Calu3 (cell line): ENCODE results near the gene RASEF. TPM values are rescaled to one million over a fixed set of nuclear protein-coding genes. Genes with fewer than 3 reads are reported as not detected.
"Not testable (repeated sequence)": the region's sequence is repeated elsewhere in the genome, so short reads cannot be mapped to it uniquely, and the experiment has no call there.

Experiments
- BruUV-seq: library from RNA; stranded (reverse); fragments of 400-500 nt; replicated peaks from 2 replicates; lab custom pipeline; 2021; lab: Mats Ljungman, UMichigan
- CTCF ChIA-PET: fragments of 300-600 bp; sonication (Branson Sonifier 250); formaldehyde crosslinking; loops from one replicate; lab custom pipeline; 2022; ENCODE audit warnings: antibody characterized with exemption; lab: Charles Lee
- DNase-seq: peaks from one replicate; pipeline ENCODE4 v3.0.0; 2022
- H3K27ac Mint-ChIP-seq: one replicate; pipeline ENCODE4 v1.8.0; 2022; ENCODE audit warnings: mixed read lengths; ENCODE audit not compliant: unreplicated experiment
- H3K27me3 Mint-ChIP-seq: one replicate; pipeline ENCODE4 v1.8.0; 2022; ENCODE audit warnings: mixed read lengths; ENCODE audit not compliant: unreplicated experiment
- H3K36me3 Mint-ChIP-seq: one replicate; pipeline ENCODE4 v1.8.0; 2022; ENCODE audit warnings: mild to moderate bottlenecking, moderate library complexity, mixed read lengths; ENCODE audit not compliant: insufficient read depth, unreplicated experiment
- H3K4me1 Mint-ChIP-seq: one replicate; pipeline ENCODE4 v1.8.0; 2022; ENCODE audit warnings: mild to moderate bottlenecking, low read depth, mixed read lengths; ENCODE audit not compliant: unreplicated experiment
- H3K4me3 Mint-ChIP-seq: one replicate; pipeline ENCODE4 v1.8.0; 2022; ENCODE audit warnings: mild to moderate bottlenecking, low read depth, moderate library complexity, mixed read lengths; ENCODE audit not compliant: unreplicated experiment
- H3K9me3 Mint-ChIP-seq: one replicate; pipeline ENCODE4 v1.8.0; 2022; ENCODE audit warnings: low read depth, mixed read lengths; ENCODE audit not compliant: unreplicated experiment
- intact Hi-C: fragments of 100-400 bp; cut with micrococcal nuclease; formaldehyde crosslinking; loops from one replicate; pipeline ENCODE4 v1.10.0; 2022; ENCODE audit not compliant: unreplicated experiment
- total RNA-seq: library from RNA; stranded (reverse); gene quantifications from 2 replicates; pipeline ENCODE4 v1.2.3, GENCODE V29; 2022
- TF ChIP-seq, protein P1 (sequence below): fragments of 200-600 bp; IDR thresholded peaks from one replicate; pipeline ENCODE4 v1.8.0; 2022; ENCODE audit warnings: antibody characterized with exemption; ENCODE audit not compliant: unreplicated experiment

RASEF gene
- total RNA-seq, 1 experiment from 2014 or later = 38.8 TPM

DNA sequence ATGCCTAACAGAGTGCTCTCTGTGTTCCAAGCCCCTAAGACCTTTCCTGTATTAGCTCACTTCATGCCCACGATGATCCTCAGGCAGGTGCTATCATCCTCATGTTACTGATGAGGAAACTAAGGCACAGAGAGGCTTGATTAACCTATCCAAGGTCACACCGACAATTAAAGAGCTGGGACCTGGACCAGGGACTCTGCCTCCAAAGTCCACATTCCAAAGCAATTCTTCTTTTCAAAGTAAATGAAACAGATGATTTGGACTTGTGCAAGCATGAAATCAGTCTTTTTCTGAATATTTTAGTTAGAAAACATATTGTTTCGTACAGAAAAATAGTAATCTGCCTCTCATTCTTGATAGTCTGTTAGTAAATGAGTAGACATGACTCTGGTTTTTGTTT lies 18.1 kb upstream of the RASEF start:
- peaks cover 12% of the 10 kb centered on the region for H3K4me1 Mint-ChIP-seq
- intact Hi-C loops = no loop called here
- H3K9me3 Mint-ChIP-seq = no peaks in the 10 kb centered on the region
- H3K4me3 Mint-ChIP-seq = no peak overlapping the region
- H3K27me3 Mint-ChIP-seq = no peaks in the 10 kb centered on the region
- TF ChIP-seq, protein P1, sequence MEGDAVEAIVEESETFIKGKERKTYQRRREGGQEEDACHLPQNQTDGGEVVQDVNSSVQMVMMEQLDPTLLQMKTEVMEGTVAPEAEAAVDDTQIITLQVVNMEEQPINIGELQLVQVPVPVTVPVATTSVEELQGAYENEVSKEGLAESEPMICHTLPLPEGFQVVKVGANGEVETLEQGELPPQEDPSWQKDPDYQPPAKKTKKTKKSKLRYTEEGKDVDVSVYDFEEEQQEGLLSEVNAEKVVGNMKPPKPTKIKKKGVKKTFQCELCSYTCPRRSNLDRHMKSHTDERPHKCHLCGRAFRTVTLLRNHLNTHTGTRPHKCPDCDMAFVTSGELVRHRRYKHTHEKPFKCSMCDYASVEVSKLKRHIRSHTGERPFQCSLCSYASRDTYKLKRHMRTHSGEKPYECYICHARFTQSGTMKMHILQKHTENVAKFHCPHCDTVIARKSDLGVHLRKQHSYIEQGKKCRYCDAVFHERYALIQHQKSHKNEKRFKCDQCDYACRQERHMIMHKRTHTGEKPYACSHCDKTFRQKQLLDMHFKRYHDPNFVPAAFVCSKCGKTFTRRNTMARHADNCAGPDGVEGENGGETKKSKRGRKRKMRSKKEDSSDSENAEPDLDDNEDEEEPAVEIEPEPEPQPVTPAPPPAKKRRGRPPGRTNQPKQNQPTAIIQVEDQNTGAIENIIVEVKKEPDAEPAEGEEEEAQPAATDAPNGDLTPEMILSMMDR = no peak
- CTCF ChIA-PET = no interaction called here
- H3K36me3 Mint-ChIP-seq = no peaks in the 10 kb centered on the region
- DNase-seq = no peak
- BruUV-seq = no TSS peak
- no peak overlapping the region for H3K27ac Mint-ChIP-seq

DNA sequence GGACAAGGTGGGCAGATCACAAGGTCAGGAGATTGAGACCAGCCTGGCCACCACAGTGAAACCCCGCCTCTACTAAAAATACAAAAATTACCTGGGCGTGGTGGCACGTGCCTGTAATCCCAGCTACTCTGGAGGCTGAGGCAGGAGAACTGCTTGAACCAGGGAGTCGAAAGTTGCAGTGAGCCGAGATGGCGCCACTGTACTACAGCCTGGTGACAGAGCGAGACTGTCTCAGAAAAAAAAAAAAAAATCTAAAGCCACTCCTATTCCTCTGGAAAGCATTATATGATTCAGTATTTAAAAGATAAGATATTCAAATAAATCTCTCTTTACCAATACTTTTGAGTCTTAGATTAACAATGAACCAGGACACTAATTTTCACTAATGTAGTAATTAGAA lies 13.0 kb upstream of the RASEF start:
- not testable (repeated sequence) for DNase-seq, H3K36me3 Mint-ChIP-seq, H3K9me3 Mint-ChIP-seq, H3K27ac Mint-ChIP-seq, H3K27me3 Mint-ChIP-seq, BruUV-seq, H3K4me3 Mint-ChIP-seq
- intact Hi-C loops = loop anchor here (5.0 kb wide), 1 partner anchor 36 kb away; no protein-coding TSS in a partner anchor
- CTCF ChIA-PET = interaction anchor here (1.1 kb wide), 1 partner anchor 143 kb away, joined by 3 read pairs; no protein-coding TSS in a partner anchor
- H3K4me1 Mint-ChIP-seq = peaks cover 12% of the 10 kb centered on the region

- H3K4me1 Mint-ChIP-seq = peaks cover 22% of the 10 kb centered on the region
- H3K27me3 Mint-ChIP-seq, CTCF ChIA-PET, H3K36me3 Mint-ChIP-seq, H3K9me3 Mint-ChIP-seq, DNase-seq, H3K27ac Mint-ChIP-seq, BruUV-seq, intact Hi-C loops, H3K4me3 Mint-ChIP-seq: not testable (repeated sequence)
Observed at GRCh38 chr9:83072498-83072897, 9.6 kb upstream of the RASEF start.

- Mint-ChIP-seq H3K27ac (no peak overlapping the region), H3K4me1 (peaks cover 18% of the 10 kb centered on the region), H3K4me3 (no peak overlapping the region), H3K36me3 (peaks cover 6% of the 10 kb centered on the region), H3K27me3 (no peaks in the 10 kb centered on the region), H3K9me3 (no peaks in the 10 kb centered on the region)
- intact Hi-C loops = no loop called here
- no peak for DNase-seq
- CTCF ChIA-PET = no interaction called here
- TF ChIP-seq, protein P1 = no peak
- BruUV-seq = no TSS peak
Observed at GRCh38 chr9:83071626-83072025, 8.7 kb upstream of the RASEF start.

- Mint-ChIP-seq H3K27me3 (no peaks in the 10 kb centered on the region), H3K36me3 (peaks cover 15% of the 10 kb centered on the region), H3K9me3 (no peaks in the 10 kb centered on the region), H3K4me3 (no peak overlapping the region), H3K4me1 (peaks cover 31% of the 10 kb centered on the region), H3K27ac (no peak overlapping the region)
- intact Hi-C loops = no loop called here
- TF ChIP-seq, protein P1 = no peak
- no peak for DNase-seq
- CTCF ChIA-PET = no interaction called here
- BruUV-seq = no TSS peak
Observed at GRCh38 chr9:83070261-83070660, 7.3 kb upstream of the RASEF start.
